Liver (tissue), 3 donors: ENCODE data around the gene FRMPD4.

Experiments
- ATF3 ChIP-seq: IDR thresholded peaks from 2 replicates; pipeline ENCODE4 v1.6.1; 2016; ENCODE audit warnings: antibody characterized with exemption
- EGR1 ChIP-seq, 2 donors: IDR thresholded peaks; 2 replicates each; pipeline ENCODE4 v1.6.1; 2016 to 2018; ENCODE audit warnings: antibody characterized with exemption in 2 of 2, low read depth in 2 of 2
- FOXA1 ChIP-seq: IDR thresholded peaks from 2 replicates; pipeline ENCODE4 v1.6.1; 2016; ENCODE audit warnings: antibody characterized with exemption
- GABPA ChIP-seq, 2 donors: IDR thresholded peaks in 1 of 2; conservative IDR thresholded peaks in 1 of 2; 2 replicates each; pipeline ENCODE4 v1.6.1; 2016; ENCODE audit warnings: antibody characterized with exemption in 2 of 2, mild to moderate bottlenecking in 1 of 2, moderate library complexity in 1 of 2
- JUND ChIP-seq, 2 donors: IDR thresholded peaks; 2 replicates each; pipeline ENCODE4 v1.6.1; 2016; ENCODE audit warnings: antibody characterized with exemption in 2 of 2
- MAX ChIP-seq: IDR thresholded peaks from 2 replicates; pipeline ENCODE4 v1.6.1; 2016; ENCODE audit warnings: antibody characterized with exemption
- RAD21 ChIP-seq, 2 donors: IDR thresholded peaks; 2 replicates each; pipeline ENCODE4 v1.6.1; 2016; ENCODE audit warnings: antibody characterized with exemption in 2 of 2, mild to moderate bottlenecking in 2 of 2
- REST ChIP-seq: IDR thresholded peaks from 2 replicates; pipeline ENCODE4 v1.6.1; 2016; ENCODE audit warnings: antibody characterized with exemption, mild to moderate bottlenecking
- RXRA ChIP-seq, 2 donors: IDR thresholded peaks; 2 replicates each; pipeline ENCODE4 v1.6.1; 2017 to 2018; ENCODE audit warnings: antibody characterized with exemption in 2 of 2, mild to moderate bottlenecking in 1 of 2
- SP1 ChIP-seq: IDR thresholded peaks from 2 replicates; pipeline ENCODE4 v1.6.1; 2018; ENCODE audit warnings: antibody characterized with exemption, mild to moderate bottlenecking
- TAF1 ChIP-seq: conservative IDR thresholded peaks from 2 replicates; pipeline ENCODE4 v1.6.1; 2016; ENCODE audit warnings: antibody characterized with exemption, mild to moderate bottlenecking
- TF ChIP-seq, protein P1 (sequence below): fragments of 150-350 bp; IDR thresholded peaks from 2 replicates; pipeline ENCODE4 v1.5.1; 2017; ENCODE audit warnings: improper control_type of control experiment, low read depth, low read length; ENCODE audit not compliant: missing input control
- TF ChIP-seq, protein P2 (sequence below): IDR thresholded peaks from 2 replicates; pipeline ENCODE4 v1.6.1; 2016; ENCODE audit warnings: antibody characterized with exemption
- donor health status: healthy.
- donor health status: healthy.

DNA sequence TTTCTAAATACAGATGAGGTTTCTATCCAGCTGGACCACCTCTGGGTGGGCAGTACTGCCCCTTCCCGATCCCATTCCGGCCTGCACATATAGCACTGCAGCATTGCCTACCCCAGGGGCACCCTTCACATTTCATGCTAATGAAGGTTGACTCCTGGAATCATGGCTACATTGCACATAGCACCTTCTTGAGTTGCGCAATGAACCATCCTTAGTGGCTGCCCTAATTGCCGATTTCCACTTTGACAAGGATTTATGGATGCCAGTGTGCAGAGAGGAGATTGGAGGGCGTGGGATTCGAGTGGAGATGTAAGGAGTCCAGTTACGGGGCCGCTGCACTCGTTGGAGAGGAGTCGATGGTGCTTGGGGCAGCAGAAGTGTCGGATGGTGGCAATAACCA lies 229.0 kb downstream of the FRMPD4 start:
- TF ChIP-seq, protein P1, sequence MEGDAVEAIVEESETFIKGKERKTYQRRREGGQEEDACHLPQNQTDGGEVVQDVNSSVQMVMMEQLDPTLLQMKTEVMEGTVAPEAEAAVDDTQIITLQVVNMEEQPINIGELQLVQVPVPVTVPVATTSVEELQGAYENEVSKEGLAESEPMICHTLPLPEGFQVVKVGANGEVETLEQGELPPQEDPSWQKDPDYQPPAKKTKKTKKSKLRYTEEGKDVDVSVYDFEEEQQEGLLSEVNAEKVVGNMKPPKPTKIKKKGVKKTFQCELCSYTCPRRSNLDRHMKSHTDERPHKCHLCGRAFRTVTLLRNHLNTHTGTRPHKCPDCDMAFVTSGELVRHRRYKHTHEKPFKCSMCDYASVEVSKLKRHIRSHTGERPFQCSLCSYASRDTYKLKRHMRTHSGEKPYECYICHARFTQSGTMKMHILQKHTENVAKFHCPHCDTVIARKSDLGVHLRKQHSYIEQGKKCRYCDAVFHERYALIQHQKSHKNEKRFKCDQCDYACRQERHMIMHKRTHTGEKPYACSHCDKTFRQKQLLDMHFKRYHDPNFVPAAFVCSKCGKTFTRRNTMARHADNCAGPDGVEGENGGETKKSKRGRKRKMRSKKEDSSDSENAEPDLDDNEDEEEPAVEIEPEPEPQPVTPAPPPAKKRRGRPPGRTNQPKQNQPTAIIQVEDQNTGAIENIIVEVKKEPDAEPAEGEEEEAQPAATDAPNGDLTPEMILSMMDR: no peak
- TF ChIP-seq FOXA1 (no peak), REST (no peak), TAF1 (no peak), JUND (IDR thresholded peaks at IDR 0.05) (no peak), EGR1 (IDR thresholded peaks at IDR 0.05; ENCODE audit: low read depth in 2 of 2) (no peak), RXRA (IDR thresholded peaks at IDR 0.05) (no peak), SP1 (no peak), MAX (no peak), ATF3 (no peak), GABPA (IDR thresholded peaks at IDR 0.05 in 1 of 2, conservative IDR thresholded peaks at IDR 0.05 in 1 of 2) (no peak), RAD21 (IDR thresholded peaks at IDR 0.05) (no peak)
- TF ChIP-seq, protein P2, sequence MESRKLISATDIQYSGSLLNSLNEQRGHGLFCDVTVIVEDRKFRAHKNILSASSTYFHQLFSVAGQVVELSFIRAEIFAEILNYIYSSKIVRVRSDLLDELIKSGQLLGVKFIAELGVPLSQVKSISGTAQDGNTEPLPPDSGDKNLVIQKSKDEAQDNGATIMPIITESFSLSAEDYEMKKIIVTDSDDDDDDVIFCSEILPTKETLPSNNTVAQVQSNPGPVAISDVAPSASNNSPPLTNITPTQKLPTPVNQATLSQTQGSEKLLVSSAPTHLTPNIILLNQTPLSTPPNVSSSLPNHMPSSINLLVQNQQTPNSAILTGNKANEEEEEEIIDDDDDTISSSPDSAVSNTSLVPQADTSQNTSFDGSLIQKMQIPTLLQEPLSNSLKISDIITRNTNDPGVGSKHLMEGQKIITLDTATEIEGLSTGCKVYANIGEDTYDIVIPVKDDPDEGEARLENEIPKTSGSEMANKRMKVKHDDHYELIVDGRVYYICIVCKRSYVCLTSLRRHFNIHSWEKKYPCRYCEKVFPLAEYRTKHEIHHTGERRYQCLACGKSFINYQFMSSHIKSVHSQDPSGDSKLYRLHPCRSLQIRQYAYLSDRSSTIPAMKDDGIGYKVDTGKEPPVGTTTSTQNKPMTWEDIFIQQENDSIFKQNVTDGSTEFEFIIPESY: no peak
